ENCODE data around the gene TYK2. TPM values are rescaled to one million over a fixed set of nuclear protein-coding genes. Genes with fewer than 3 reads are reported as not detected.

The TYK2 gene
- total RNA-seq, 1 donor from 2014 or later = 36.1 TPM

GRCh38 chr19:10318807-10319682 is 61.3 kb downstream of the TYK2 start:
- Histone ChIP-seq H3K27me3 (ENCODE audit: control insufficient read depth, insufficient read depth, low read length) (no peaks in the 10 kb centered on the region), H3K4me3 (ENCODE audit: low read depth, low read length) (no peak overlapping the region), H3K36me3 (ENCODE audit: control insufficient read depth, insufficient read depth, low read length) (peaks cover 29% of the 10 kb centered on the region)
- no peak for FAIRE-seq
- no peak for TF ChIP-seq CTCF (IDR thresholded peaks at IDR 0.05; ENCODE audit: insufficient read depth, low read length, severe bottlenecking)
- DNase-seq (ENCODE audit: low read depth) = no peak

DNA sequence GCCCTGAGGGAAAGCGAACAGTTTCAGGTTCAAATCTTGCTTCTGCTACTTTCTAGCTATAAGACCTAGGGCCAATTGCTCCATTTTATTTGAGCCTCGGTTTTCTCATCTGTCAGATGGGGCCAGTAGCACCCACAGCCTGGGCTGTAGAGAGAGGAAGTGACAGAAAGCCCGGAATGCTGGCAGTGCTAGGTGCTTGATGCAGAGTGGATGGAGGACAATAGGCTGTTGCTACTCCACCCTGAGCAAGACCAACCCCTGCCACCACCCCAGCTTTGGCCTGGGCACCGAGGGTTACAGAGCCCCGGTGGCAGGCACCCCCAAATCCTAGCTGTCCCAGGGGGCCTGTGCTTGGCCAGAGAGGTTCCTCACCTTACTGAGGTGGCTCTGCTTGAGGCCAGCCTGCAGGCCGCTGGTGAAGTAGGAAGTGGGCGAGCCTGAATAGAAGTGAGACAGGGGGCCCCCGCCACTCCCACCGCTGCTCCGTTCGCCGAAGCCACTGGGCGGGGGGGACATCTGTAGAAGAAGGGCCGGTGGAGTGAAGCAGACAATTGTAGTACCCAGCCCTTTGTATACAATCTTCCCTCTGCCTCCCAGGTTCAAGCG is 62.4 kb downstream of the TYK2 start:
- no peak for TF ChIP-seq CTCF (IDR thresholded peaks at IDR 0.05; ENCODE audit: insufficient read depth, low read length, severe bottlenecking)
- FAIRE-seq (no peak), DNase-seq (ENCODE audit: low read depth) (no peak)
- peaks cover 28% of the 10 kb centered on the region for H3K36me3 ChIP-seq (ENCODE audit: control insufficient read depth, insufficient read depth, low read length)
- H3K4me3 ChIP-seq (ENCODE audit: low read depth, low read length) = no peak overlapping the region
- no peaks in the 10 kb centered on the region for H3K27me3 ChIP-seq (ENCODE audit: control insufficient read depth, insufficient read depth, low read length)

DNA sequence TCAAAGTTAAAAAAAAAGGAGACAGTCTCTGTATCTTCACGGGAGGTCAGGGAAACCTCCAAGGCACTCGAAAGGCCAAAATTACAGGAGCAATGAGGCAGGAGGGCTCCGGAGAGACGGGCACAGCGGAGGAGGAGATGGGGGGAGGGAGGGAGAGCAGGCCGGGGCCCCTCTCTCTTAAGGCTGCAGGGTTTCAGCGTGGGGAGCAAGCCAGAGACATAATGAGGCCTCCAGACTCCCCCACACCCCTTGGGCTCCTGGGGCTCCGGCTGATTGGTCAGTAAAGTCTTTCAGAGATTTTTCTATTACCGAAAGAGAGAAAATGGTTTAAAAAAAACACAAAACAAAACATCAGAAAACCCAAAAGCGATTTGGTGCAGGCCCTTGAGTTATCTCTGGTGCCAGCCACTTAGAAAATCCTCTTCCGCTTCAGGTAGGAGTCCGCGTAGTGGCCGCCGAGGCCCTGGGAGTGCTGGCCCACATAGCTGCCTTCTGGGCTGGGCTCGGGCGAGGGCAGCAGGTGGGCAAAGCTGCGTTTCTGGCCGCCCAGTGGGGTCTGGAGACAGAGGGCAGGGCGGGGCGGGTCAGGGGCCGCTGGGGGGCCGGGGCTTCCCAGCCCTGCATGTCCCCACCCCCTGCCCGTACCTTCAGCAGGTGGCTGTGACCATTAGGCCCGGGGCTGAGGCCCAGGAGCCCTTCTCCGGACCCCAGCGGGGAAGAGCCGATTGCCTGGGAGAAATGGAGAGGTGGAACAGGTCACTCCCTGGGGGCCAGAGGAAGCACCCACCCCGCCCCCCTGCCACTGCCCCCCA is 63.1 kb downstream of the TYK2 start:
- no peak overlapping the region for H3K4me3 ChIP-seq (ENCODE audit: low read depth, low read length)
- H3K27me3 ChIP-seq (ENCODE audit: control insufficient read depth, insufficient read depth, low read length) = no peaks in the 10 kb centered on the region
- peaks cover 22% of the 10 kb centered on the region for H3K36me3 ChIP-seq (ENCODE audit: control insufficient read depth, insufficient read depth, low read length)
- no peak for DNase-seq (ENCODE audit: low read depth)
- no peak for TF ChIP-seq CTCF (IDR thresholded peaks at IDR 0.05; ENCODE audit: insufficient read depth, low read length, severe bottlenecking)
- FAIRE-seq = no peak

DNA sequence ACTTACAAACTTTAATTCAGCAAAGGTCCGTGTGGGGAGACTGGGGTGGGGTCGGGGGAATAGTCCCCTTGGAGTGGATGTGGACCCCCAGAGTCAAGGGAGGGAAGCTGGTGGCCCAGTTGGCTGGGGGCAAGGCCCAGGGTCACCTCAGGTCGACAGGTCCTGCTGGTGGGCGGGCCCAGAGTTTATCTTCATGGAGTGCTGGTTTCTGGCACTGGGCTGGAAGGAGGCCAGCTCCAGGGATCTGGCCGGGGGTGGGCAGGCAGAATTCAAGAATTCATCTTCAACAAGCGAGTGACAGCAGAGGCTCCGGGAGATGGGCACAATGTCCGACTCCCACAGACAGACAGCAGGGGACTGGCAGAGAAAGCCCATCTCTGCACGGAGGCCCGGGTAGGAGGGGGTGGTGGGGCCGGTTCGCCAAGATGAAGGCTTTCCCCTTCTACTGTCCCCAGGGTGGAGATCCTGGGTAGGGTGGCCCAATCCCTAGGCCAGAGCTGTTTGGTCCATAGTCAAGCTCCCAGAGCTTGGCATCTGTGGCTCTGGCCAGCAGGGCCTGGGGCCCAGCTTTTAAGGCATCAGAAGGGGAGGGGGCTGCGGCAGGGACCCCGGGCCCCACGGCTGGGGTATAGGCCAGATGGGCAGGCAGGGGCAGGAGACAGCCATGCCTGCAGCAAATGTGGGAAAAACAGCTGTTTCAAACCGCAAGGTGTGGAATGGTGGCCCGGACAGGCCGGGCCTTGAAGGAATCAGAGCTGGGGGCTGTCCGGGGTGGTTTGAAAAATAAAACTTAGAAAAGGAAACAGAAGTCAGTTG is 63.9 kb downstream of the TYK2 start:
- DNase-seq (ENCODE audit: low read depth) (no peak), FAIRE-seq (no peak)
- Histone ChIP-seq H3K4me3 (ENCODE audit: low read depth, low read length) (peak overlapping the region; percentile 65), H3K27me3 (ENCODE audit: control insufficient read depth, insufficient read depth, low read length) (no peaks in the 10 kb centered on the region), H3K36me3 (ENCODE audit: control insufficient read depth, insufficient read depth, low read length) (peaks cover 20% of the 10 kb centered on the region)
- TF ChIP-seq CTCF (IDR thresholded peaks at IDR 0.05; ENCODE audit: insufficient read depth, low read length, severe bottlenecking) = no peak

Data from bronchial epithelial cell (primary cell).